HG03354 (cell line): ENCODE measurements around the gene CALB2.

ENCODE experiments used
- ATAC-seq: cut with Tn5 transposase; IDR thresholded peaks from one replicate; pipeline ENCODE4 v1.9.1; 2021; ENCODE audit warnings: mild to moderate bottlenecking; ENCODE audit not compliant: unreplicated experiment, poor library complexity, severe bottlenecking

The CALB2 gene

DNA sequence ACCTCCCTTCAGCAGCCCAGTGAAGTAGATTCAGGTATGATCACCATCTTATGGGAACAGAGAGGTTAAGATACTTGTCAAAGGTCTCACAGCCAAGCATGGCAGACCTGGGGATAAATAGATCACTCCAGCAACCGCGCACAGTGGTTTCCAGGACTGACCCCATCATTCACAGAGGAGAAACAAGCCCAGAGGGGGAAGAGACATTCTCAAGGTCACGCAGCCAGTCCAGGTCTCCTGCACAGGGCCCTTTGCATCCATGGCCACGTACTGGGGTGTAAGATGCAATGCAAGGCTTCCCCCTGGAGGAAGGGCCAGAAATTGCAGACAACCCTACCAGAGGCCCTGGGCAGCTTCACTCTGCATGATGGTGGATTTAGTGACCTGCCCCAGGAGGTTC lies 63.4 kb downstream of the CALB2 start:
- ATAC-seq, result no peak

DNA sequence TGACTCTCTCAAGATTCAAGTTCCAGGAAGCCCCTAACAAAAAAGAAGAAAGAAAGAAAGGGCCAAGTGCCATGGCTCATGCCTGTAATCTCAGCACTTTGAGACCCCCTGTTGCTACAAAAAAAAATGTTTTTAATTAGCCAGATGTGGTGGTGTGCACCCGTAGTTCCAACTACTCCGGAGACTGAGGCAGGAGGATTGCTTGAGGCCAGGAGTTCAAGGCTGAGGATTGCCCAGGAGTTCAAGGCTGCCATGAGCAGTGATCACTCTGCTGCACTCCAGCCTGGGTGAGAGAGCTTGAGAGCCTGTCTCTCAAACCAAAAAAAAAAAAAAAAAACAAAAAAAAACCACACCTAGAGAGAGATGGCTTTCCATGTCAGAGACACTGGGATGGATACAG lies 64.5 kb downstream of the CALB2 start:
- no peak for ATAC-seq

GRCh38 chr16:71423865-71424264 lies 65.3 kb downstream of the CALB2 start:
- no peak for ATAC-seq

DNA sequence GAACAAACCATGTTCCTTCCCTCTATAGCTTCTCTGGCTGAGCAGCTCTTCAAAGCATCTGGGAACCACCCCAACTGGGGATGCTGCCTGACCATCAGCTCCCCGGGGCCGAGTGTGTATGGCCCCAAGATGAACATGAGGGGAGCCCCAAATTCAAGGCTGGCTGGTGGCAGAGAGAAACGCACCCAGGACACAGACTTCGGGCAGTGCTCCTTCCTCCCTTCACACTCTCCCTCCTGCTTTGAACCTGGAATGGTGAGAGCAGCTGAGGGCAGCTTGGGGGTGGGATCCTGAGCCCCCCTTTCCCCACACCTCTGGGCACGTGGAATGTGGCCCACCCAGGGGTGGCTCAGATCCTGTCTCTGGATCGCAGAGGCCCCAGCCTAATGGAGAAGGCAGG lies 66.1 kb downstream of the CALB2 start:
- ATAC-seq, result no peak

- no peak for ATAC-seq
These were observed 67.2 kb downstream of the CALB2 start for GRCh38 chr16:71425746-71426068.

DNA sequence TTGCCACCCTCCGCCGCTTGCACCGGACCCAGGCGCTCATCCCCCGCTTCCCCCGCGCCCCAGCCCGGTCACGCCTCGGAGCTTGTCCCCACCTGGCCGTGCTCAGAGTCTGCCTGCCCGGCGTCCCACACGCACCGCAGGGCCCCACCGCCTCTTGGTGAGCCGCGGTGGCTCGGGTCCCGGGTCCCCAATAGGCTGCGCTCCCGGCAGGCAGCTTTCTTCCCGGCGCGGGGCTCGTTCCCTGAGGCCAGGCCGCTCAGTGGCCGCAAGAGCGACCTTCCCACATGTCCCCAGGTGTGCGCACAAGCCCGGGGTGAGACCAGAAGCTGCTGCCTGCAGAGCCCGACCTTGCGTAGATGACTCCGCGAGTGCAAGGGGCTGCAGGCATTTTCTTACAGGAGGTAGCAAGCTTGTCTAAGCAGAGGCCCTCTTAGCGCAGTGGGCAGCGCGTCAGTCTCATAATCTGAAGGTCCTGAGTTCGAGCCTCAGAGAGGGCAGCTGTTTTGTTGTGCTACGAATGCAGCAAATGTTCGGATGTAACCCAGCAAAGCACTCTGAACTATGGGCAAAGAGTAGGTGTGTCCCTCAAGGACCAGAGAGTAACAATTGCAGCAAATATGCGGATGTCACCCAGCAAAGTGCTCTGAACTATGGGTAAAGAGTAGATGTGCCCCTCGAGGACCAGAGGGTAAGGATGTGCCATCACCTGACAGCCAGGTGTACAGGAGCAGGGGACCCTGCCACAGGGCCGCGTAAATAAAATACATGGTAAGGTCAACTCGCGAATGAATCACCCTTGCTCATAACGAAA lies 67.8 kb downstream of the CALB2 start:
- peak; percentile 78 for ATAC-seq

- peak; percentile 5 for ATAC-seq
These were observed 68.5 kb downstream of the CALB2 start for GRCh38 chr16:71426880-71427615.

DNA sequence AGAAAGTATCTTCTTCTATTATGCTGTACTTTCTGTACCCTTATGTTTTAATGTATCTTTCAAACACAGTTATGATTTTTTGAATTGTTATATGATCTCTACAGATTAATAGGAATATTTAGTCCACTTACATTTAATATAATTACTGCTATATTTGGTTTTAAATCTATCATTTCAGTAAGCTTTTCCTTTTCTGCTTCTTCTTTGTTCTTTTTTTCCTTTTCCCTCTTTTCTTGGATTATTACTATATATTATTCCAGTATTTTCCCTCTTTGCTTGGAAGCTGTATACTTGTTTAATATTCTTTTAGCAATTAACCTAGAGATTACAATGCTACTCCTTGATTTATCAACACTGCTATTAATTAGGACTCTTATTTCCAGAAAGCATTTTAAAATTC lies 69.9 kb downstream of the CALB2 start:
- ATAC-seq, result no peak

DNA sequence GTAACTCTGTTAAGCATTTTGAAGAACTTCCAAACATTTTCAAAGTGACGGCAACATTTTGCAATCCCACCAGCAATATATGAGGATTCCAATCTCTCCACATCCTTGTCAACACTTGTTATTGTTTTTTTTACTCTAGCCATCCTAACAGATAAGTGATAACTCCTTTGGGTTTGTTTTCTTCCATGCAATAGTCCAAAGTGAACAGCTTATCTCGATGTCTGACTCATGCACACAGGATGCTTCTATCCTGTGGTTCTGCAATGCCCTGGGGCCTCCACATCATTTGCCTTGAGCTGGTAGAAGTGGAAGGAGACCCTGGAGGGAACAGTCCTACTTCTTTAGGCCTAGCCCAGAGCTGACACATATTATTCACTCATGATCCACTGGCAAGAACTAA lies 70.4 kb downstream of the CALB2 start:
- ATAC-seq, result no peak

DNA sequence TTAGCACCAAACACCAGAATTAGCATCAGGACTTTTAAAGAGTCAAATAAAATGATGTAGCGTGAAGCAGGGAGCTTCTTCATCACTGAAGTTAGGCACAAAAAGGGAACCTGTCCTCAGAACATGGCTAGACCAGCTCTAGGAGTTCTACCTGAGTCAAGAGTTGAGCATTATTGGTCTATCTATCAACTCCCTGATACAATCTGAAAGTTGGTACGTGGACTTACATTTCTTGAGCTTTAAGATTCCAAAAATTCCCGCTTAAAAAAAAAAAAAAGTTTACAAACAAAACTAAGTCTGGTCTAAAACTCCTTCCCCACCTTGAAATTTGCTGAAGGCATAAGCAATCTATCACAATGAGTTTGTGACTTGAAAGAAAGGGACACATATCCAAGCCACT lies 71.1 kb downstream of the CALB2 start:
- no peak for ATAC-seq

GRCh38 chr16:71430744-71431143 lies 72.2 kb downstream of the CALB2 start:
- no peak for ATAC-seq

DNA sequence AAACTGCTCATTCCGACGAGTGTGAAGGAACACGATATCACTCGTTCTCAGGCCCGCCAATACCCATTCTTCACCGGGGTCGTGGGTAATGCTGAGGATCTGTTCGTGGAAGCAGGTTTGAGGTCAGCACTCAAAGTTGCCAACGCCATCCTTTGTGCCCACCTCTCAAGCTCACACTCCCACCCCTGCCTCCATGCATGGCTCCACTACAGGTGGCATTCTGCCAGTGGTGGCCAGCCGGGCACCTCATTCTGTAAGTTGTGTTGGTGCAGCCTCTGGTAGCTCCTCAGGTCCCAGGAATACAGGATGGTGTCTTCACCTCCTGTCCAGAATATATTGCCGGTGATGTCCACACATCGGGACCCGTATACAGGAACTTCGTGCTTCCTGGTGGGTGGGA lies 72.7 kb downstream of the CALB2 start:
- no peak for ATAC-seq

DNA sequence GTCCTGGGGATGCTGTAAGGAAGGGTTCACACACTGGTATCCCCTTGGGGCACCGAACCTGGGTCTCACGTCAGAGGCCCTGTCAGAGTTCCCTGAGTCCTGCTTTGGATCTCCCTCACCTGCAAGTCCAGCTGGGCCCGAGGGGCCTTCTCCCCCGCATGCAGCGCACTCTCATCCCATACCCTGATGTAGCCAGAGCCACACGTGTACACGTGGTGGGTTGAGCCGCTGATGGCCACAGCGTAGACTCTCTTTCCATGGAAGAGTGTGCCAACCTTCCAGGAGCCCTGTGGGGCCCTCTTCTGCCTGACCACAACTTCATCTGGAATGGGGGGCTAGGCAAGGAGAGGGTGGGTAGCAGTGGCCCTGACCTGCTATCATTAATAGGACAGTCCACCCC lies 73.5 kb downstream of the CALB2 start:
- ATAC-seq, result no peak

- ATAC-seq, result no peak
These were observed 74.4 kb downstream of the CALB2 start for GRCh38 chr16:71432906-71433305.

DNA sequence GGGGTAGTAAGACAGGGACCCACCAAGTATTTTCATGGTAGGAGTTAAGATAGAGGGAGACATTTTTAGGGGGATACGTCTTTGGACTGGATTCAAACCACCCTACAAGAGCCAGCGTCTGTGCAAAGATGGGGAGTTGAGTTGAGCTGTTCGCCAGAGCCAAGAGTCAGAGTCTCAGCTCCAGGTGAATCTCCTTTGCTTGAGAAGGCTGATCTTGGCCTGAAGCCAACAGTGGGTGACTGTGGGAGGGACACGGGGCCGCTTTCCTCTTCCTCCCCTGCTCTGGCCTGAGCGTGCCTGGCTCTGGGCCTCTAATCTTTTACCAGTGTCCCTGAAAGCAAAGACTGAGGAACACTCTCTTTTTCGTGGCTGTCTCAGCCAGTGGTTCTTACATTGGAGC lies 78.0 kb downstream of the CALB2 start:
- ATAC-seq, result no peak

- no peak for ATAC-seq
These were observed 81.0 kb downstream of the CALB2 start for GRCh38 chr16:71439523-71439922.
